Lower leg skin (tissue), 4 donors: ENCODE results near the gene ANKRD40CL. TPM values are rescaled to one million over a fixed set of nuclear protein-coding genes. Genes with fewer than 3 reads are reported as not detected.

Source experiments
- microRNA-seq, 2 donors: library from miRNA; unstranded; fragments of <30 nt; microRNA quantifications; one replicate each; pipeline ENCODE4, GENCODE V29; 2016; ENCODE audit warnings: borderline replicate concordance in 2 of 2, borderline number of aligned reads in 1 of 2
- total RNA-seq, 4 donors: library from RNA; depleted of rRNA; stranded (reverse); fragments of >200 nt; gene quantifications; one replicate each; pipeline ENCODE4 v1.1.0, GENCODE V29; 2016

ANKRD40CL gene
- total RNA-seq, 4 donors from 2014 or later = not detected

Small RNAs within 50 kb of the gene (microRNA-seq; reads per million reads assigned to microRNA genes)
- 0 reads per million in 2 donors for gene MIR8059

Other genes with a start within 250 kb of the ANKRD40CL start
- 100 to 1,000 TPM in 3 of 4 donors, 10 to 100 TPM in 1; 99.2 to 174 (median 115) TPM for gene EPN3, start 234.8 kb downstream of the ANKRD40CL start, total RNA-seq
- gene SPATA20, start 220.3 kb downstream of the ANKRD40CL start, total RNA-seq = 10 to 100 TPM; 27.6 to 56.0 (median 40.6) TPM
- 1 to 10 TPM; 1.3 to 3.1 (median 1.8) TPM for gene CACNA1G, start 206.8 kb downstream of the ANKRD40CL start, total RNA-seq
- 10 to 100 TPM; 25.8 to 47.5 (median 35.2) TPM for gene ABCC3, start 132.6 kb downstream of the ANKRD40CL start, total RNA-seq
- 10 to 100 TPM; 22.4 to 31.1 (median 22.7) TPM for gene ANKRD40, start 59.6 kb downstream of the ANKRD40CL start, total RNA-seq
- 10 to 100 TPM; 31.6 to 70.2 (median 51.6) TPM for gene LUC7L3, start 47.9 kb downstream of the ANKRD40CL start, total RNA-seq
- under 1 TPM in 3 of 4 donors, not detected in 1; 0.26 to 0.61 (median 0.59) TPM for gene WFIKKN2, start 68.1 kb upstream of the ANKRD40CL start, total RNA-seq
- 100 to 1,000 TPM; 130 to 156 (median 142) TPM for gene TOB1, start 98.8 kb upstream of the ANKRD40CL start, total RNA-seq